HuH-7 (cell line): Measurements from ENCODE around the gene PMEPA1.

ENCODE experiments used
- DNase-seq: peaks from one replicate; pipeline ENCODE4 v3.0.0; 2011; ENCODE audit warnings: low spot score

The PMEPA1 gene

DNA sequence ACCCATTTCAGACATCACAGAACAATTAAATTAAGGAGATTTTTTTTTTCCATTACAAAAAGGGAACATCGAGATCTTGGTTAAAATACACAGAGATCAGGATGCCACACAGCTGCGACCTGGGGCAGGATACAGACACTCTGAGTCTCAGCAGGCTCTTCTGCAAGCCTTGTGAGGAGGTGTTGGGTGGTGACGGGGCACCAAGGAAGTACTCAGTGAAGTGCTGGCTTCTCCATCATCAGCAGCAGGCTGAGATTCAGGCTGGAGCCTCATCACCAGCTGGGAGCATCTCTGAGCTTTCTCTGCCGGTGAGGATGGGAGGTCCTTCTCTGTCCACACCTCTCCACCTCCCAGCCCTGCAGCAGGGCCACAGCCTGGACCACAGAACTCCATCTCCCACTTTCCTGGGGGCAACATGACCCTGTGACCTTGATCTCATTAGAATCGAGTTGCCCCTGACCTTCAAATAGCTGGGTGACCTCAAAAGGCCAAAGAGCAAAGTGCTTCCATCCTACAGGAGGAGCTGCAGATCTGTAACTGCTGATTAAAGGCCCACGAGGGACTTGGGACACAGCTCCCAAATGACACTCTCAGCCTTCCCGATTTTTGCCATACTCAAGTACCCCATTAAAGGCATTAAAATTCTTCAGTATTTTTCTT is 16.0 kb downstream of the PMEPA1 start:
- no peak for DNase-seq

DNA sequence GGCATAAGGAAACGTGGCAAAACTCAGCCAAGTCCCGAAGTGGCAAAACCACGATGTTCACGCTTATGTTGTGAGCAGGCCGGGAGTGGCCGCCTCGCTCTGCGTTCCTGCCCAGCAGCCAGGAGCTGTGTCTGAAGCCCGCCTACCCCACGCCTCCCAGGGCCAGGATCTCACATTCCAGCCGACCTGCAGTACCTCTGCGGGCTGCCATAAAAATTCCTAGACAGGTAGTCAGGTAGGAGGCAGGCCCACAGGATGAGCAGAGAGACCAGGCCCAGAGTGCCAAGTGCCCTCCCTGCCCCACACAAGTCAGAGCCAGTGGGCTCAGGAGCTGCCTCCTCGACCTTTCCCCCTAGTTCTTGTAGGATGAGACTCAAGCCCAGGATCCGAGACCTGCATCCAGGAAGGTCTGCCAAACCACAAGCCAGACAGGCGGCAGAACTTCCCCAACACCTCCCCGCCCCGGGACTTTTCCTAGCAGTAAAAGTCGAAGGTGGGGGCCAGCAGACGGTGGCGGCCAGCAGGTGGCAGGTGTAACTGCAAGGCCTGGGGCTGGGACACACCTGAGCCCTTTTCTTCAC is 16.7 kb downstream of the PMEPA1 start:
- no peak for DNase-seq

DNA sequence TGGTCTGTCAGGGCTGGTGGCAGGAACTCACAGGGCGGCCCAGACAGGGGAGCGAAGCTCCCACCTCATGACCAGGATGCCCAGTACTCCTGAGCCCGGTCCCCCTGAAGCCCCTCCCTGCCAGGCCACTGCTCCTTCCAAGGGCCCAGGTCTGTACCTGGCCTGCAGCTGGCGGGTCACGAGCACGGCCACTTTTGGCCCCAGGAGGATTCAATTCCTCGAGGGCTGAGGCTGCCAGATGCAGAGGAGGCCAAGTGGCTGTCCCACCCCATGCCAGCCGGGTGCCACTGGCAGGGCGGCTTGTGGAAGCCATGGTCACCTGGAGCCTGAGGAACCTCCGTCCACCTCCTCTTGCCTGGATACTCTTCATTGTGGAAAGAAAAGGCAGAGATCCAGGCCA is 17.4 kb downstream of the PMEPA1 start:
- no peak for DNase-seq

DNA sequence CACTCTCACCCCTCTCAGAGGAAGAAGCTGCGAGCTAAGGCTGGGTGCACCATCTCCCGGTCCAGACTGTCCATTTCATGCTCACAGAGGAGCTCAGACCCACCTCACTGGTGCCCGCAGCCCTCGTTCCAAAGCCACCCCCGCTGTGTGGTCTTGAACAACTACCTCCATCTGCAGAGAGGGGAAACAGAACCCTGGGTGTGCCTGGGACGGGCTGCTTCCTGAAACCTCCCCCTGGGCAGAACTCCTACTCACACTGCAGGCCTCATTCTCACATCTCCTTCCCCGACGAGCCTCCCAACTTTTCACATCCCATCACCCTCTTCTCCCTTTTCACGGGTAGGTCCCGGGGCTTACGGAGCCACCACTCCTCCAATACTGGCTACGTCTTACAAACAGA is 18.1 kb downstream of the PMEPA1 start:
- DNase-seq = no peak

DNA sequence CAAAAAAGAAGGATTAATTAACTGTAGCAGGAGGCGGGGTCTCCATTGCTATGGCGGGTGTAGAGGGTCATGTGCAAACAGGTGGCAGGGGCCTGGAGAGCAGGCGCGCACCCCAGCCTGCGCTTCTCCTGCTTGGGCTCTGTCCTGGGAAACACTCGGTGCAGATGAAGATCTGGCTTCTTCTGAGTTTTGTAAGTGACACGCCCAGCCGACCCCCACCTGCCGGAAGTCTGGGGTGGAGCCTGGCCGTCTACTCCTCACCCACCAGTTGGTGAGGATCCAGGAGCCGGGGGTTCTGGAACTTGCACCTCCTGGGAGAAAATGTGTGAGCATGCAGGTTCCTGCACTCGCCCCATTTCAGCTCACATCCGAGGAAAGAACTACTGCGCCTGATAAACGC is 19.3 kb downstream of the PMEPA1 start:
- no peak for DNase-seq

DNA sequence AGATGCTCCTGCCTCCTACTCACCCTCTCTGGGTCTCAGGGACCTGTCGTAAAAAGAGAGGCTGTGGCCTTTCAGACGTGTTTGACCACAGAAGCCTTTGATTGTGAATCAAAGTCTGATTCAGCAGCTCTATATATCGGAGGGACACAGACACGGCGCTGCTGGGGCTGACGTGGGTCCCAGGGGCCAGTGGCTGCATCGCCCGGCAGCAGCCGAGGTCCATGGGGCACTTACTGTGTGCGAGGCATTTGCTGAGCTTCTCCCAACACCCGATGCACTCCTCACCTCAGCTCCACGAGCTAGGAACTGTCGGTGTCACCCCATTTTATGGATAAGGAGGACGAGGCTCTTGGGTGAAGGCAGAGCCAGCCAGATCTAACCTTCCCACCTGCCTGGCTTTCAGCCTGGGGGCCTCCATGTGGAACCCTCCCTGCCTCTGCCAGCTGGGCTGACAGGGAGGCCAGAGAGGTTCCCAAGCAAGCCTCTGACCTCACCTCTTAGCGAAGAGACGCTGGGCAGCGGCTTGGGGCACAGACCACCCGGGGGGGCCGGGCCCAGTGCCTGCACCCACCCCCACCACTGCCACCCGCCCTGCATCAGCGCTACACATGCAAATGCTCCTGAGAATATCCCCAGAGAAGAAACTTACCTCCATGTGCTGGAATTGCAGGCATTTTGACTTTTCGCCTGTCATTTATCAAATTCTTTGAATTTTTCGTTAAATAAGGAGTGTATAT is 19.9 kb downstream of the PMEPA1 start:
- DNase-seq = no peak

DNA sequence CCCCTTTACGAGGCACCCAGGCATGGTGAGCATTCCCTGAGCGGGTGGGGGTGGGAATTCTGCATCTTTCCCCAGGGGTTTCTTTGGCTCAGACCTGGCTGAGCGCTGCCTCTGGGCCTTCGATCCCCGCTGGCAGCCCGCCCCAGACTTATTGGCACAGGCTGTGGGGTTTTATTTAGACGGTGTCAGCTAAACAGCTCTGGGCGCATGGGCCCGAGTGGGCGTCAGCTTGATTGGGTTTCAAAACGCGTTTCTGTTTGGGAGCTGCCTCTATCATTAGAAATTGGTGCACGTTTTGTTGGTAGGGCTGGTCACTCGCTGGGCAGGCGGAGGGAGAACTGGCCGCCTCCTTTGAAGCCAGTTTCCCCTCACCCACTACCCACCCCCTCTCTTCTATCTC is 21.0 kb downstream of the PMEPA1 start:
- no peak for DNase-seq

DNA sequence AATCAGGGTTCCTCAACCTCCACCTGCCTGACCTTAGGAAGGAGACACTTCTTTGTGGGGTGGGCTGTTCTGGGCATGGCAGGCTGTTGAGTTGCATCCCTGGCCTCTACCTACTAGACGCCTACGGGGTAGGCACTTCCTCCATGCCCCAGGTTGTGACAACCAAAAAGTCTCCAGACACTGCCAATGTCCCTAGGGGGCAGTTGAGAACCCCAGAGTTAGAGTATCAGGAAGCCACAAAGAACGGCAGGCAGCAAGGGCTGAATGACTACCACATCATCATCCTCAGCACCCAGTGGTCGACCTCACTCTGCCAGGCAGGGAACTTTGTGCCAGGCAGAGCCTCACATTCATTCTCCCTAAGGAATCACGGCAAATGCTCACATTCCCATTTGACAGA is 21.5 kb downstream of the PMEPA1 start:
- no peak for DNase-seq

DNA sequence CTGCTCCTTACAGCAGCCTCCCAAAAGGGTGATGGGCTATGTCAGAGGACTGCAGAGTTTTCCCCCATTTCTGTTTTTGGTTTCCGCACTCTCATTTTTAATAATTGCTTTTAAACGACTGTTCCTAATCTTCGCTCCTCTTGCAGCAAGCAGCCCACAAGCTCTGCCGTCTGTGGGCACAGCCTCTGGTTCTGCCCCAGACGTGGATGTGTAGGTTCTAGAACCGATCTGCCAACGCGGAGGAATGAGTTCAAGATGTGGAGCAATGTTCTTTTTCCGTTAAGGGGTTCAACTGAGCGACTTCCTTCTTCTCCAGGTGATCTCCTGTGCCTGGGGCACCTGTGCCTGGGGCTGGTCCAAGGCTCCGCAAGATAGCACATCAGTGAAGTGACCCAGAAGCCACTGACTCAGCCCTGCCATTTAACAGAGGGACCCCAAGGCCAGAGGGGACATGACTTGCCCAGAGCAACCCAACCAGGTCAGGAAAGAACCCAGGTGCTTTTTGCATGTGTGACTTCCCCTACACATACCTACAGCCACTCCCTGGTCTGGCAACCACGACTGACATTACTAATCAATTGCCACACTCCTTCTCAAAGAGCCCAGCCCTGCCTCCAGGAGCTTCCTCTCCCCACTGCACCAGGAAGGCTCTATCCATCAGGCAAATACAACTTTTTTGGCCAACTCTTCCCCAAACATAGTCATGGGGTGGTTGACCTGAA is 22.7 kb downstream of the PMEPA1 start:
- no peak for DNase-seq

DNA sequence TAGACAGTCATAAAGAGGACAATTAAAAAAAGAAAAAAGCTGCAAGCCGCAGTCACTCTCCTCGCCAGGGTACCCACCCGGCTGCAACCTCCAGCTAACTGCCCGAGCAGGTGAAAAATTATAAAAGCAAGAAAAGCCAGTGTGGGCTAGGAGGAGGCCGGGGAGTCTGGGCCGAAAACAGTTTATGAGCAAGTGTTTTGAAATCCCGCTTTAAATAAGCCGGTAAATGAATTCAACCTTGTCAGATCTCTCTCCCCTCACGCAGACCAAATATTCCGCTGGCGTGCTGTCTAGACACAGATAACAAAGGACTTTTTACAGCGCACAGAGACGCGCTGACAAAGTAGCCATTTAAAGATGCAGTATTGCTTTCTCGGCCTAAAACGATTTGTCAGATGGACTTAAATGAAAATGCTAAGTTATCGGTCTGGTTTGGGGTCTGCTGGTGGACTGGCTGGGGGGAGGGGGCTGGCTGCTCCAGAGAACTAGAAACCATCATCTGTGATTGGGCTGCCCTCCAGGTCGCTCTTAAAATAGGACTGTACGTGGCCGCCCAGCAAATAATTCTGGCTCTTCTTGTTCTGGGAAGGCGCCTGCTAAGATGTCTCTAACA is 24.6 kb downstream of the PMEPA1 start:
- DNase-seq = no peak

DNA sequence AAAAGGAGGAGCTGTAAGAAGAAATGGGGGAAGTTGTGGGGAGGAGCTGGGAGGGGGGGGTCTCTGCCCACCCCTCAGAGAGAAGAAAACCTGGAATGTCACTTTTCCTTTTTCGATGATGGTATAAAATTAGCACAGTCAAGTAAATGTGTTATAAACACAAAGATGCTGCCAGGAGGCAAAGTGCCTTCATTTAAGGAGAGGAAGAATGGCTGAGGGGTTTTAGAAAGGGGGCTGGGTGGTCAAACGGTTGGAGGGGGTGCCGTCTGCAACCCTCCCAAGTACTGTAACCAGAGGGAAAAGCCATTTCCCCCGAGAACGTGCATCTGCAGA is 25.0 kb downstream of the PMEPA1 start:
- no peak for DNase-seq

DNA sequence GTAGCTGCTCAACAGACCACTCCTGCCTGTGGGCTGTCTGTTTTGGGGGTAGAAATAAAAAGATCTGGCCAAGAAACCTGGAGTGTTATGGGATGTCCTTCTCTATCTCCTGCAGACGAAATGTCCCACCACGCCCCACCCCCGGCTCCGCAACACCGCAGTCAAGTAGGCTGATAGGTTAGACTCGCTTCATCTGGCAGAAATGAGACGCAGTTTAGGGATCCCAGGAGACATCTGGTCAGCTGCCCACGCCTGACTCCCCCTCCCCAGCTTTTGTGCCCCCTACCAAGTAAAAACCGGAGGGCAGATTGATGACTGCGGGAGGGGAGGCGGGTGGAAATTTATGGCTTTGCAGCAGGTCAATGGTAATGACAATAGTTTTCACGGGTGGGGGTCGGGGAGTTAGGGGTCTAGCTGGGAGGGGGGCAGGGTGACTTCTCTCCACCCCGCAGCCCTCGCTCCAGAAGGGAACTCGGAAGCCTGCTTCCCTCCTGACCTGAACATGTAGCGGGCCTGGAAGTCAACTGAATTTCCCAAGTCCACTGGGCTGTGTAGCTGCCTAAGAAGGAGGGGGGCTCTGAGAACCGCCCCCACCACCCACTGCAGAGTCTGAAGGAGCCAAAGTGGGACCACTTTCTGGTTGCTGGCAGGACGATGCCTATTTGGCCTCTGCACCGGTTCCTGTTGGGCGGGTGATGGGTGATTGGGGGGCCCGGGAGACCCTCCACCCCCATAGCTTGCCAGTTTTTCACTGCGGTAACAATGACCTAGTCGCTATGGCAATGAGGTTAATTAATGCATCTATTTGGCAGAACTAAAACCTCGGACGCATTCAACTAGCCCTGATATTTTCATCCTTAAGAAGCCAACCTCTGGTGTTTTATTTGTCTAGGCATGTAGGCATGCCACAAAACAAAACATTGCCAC is 25.7 kb downstream of the PMEPA1 start:
- DNase-seq = no peak

DNA sequence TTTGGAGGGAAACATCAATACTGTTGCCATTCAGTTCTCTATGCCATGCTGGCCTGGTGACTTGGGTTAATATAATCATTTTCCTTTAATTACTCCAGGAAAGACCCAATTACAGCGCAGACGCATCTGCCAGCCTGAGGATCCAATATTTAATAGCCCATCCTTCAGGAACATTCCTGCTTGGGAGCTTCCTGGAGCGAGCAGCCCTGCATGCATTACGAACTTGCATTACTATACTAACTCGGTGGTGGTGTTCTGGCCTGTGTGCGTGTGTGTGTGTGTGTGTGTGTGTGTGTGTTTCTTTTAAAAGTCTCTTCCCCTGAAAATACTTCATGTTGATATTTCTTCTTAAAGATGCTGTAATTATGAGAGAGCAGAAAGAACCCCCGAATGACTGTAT is 26.5 kb downstream of the PMEPA1 start:
- DNase-seq = no peak

DNA sequence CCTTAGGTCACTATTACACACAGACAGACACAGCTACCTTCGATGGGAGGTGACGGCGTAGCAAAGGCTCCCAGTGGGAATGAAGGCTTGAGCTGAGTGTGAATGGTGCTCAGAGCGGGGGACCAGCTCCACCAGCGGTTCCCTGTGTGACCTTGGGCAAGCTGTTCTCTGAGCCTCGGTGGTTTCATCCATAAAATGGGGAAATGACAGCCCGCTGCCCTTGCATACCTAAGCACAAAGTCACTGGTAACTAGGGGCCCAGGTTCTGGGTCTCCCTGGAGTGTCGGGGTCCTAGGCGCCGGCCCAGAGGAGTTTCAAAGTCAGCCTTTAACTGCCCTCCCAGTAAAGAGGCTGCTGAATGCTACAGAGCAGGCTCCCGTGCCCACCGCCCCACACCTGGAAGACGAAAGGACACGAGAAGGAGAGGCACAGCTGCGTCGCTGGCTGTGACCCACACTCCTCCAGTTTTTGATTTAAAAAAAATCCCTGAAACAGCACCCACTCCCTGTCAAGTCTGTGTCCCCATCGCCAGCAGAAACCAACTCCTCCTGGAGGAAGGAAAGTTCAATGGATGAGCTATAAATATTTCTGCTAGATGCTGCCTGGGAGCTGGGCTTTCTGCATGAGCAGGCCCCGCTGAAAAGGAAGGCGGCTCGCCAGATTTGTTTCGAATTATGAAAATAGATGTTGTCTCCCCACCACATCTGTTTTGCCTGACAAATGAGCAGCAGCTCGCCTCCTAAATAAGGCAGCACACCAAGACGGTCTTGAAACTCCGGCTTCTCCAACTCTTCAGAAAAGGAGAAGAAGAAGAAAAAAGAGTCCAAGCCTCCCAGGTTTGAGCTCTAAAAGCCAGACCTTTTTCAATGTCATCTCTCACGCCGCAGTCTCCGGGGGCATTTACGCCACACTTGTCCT is 27.4 kb downstream of the PMEPA1 start:
- DNase-seq = no peak

DNA sequence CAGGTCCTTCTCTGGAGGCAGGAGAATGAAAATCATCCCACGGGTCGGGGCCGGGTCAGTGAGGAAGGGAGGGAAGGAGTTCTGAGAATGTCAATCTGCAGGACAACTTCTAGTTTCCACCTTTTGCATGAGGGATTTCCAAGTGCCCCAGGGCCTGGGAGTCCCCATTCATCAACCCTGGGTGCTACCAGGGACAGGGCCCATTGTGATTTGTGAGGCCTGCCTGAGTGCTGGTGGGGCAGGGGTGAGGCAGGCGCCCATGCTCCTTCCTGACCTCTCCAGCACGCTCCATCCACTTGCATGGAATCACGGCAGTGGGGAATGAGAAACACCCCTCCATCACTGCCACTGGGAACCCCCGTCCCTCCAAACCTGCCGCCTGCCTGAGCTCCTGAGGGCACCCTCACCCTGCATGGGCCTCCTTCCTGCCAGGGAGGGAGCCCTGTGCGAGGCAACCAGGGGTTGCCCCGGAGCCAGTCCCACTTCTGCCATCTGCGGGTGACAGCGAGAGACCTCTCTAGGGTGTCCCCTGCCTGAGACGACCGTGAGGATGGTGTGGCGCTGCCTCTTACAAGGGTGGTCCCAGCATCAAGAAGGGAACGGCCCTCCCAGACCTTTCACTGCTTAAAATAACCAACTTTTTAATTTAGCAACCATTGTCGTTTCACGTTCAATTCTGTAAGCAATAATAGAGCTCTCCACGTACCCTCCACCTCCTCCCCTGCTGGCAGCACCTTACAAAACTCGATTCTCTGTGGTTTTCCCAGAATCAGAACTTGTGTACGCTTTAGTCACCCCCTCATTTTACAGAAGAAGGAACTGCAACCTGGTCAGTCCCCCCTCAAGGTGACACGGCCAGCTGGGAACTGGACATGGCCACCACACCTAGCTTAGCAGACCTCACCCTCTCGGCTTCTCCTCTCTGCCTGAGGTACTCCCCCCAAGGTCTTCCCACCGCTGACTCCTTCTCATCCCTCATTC is 28.6 kb downstream of the PMEPA1 start:
- DNase-seq = no peak

DNA sequence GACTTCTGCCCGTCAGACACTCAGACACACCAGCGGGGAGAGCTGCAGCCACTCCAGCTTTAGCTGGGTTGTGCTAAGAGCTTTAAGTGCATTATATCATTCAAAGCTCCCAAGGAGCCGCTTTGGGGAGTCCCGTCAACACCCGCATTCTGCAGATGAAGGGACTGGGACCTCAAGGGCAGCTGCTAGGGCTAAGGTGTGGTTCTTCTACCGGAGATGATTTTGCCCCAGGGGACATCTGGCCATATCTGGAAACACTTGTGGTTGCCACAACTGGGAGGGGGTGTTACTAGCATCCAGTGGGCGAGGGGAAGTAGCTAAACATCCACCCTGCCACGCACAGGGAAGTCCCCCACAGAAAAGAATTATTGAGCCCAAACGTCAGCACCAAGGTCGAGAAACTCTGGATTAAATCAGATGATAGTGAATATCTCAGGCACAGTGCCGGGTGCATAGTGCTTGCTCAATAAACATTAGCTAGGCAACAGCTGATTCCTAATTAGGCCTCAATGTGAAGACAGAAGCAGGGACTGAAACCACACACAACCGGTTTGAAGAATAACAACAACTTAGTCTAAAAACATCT is 29.6 kb downstream of the PMEPA1 start:
- no peak for DNase-seq

DNA sequence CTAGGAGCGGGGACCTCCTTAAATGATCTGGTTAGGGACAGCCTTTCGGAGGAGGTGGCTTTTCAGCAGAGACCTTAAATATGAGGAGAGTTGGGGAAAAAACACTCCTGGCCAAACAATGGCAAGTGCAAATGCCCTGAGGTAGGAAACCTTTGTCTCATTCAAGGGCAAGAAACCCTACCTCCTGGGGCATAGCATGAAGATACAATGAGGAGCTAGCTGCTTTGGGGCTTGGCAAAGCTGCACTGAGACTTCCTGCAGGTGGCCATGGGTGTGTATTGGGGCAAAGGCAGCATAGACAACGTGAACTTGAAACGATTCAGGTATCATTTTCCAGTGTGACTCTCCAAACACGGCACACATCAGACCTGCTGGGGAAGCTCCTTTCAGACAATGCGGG is 30.7 kb downstream of the PMEPA1 start:
- no peak for DNase-seq

DNA sequence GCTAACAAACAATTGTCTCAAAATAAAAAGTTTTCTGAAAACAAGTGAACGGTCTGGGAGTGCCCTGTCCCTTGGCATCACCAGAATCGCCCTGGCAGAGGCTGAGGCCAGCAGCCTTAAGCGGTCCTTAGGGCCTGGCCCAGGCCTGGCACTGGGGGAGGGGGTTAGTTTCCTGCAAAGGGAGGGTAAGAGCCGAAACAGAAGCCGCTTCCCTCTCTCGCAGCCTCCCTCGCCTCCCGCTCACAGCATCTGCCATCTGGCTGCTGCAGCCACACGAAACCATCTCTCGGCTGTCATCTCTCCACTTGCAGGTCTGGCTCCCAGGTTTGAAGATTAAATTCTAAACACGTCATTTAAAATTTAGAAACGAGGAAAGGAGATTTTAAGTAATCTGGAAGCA is 31.5 kb downstream of the PMEPA1 start:
- DNase-seq = no peak

DNA sequence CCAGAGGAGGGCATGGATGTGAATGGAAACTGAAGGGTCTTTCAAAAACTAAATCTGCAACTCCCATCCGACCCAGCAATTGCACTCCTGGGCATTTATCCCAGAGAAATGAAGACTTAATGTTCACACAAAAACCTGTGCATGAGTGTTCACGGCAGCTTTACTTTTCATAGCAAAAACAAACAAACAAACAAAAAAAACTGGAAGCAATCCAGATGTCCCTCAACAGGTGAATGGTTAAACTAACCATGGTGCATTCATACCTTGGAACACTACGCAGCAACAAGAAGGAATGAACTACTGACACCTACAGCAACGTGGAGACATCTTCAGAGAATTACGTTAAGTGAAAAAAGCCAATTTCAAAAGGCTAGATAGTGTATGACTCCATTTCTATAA is 32.2 kb downstream of the PMEPA1 start:
- no peak for DNase-seq
